ENCODE results near the gene TYW3.

The TYW3 gene

DNA sequence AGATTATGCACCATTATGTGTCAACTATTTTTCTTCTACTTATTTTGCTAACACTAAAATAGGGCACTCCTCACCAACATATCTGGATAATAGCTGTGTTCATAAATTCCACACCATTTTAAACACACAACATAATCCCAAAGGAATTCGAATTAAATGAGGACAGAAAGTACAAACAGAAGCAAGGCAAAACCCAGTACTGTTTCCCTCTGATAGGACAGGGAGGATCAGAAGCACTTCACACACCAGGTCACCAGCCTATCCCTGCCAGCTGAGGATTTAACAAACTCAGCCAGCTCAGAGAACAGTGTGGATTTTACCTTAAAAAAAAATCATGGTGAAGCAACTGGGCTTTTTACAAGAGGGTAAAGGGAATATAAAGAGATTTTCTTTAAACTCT, 20.1 kb upstream of the TYW3 start:
- Histone ChIP-seq H3K27me3 (ENCODE audit: control insufficient read depth, insufficient read depth, low read length) (no peaks in the 10 kb centered on the region), H3K4me1 (ENCODE audit: control insufficient read depth, insufficient read depth, low read length) (no peaks in the 10 kb centered on the region), H3K9ac (ENCODE audit: low read length) (no peak overlapping the region), H3K9me3 (ENCODE audit: control insufficient read depth, low read length) (no peaks in the 10 kb centered on the region), H3K36me3 (ENCODE audit: control insufficient read depth, insufficient read depth, low read length) (no peaks in the 10 kb centered on the region), H3K4me3 (ENCODE audit: low read length) (no peak overlapping the region)

DNA sequence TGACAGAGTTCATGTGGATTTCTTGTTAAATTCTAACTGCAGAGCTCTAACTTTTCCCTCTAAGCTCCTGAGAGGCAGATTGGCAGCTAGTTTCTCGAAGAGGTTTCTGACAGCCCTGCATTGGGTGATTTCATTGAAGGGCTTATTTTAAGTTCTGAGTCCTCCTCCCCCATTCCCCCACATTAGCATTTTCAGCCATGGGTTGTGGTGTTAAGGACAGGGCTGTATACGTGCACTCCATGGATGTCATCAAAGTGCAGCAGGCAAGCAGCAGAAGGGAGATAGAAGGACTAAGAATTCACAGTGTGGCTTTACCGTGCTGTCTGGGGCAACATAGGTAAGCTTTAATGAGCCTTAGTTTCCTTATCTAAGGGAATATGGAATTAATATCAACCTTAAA, 19.1 kb upstream of the TYW3 start:
- Histone ChIP-seq H3K9ac (ENCODE audit: low read length) (no peak overlapping the region), H3K4me3 (ENCODE audit: low read length) (no peak overlapping the region), H3K27me3 (ENCODE audit: control insufficient read depth, insufficient read depth, low read length) (no peaks in the 10 kb centered on the region), H3K9me3 (ENCODE audit: control insufficient read depth, low read length) (no peaks in the 10 kb centered on the region), H3K36me3 (ENCODE audit: control insufficient read depth, insufficient read depth, low read length) (no peaks in the 10 kb centered on the region), H3K4me1 (ENCODE audit: control insufficient read depth, insufficient read depth, low read length) (no peaks in the 10 kb centered on the region)

DNA sequence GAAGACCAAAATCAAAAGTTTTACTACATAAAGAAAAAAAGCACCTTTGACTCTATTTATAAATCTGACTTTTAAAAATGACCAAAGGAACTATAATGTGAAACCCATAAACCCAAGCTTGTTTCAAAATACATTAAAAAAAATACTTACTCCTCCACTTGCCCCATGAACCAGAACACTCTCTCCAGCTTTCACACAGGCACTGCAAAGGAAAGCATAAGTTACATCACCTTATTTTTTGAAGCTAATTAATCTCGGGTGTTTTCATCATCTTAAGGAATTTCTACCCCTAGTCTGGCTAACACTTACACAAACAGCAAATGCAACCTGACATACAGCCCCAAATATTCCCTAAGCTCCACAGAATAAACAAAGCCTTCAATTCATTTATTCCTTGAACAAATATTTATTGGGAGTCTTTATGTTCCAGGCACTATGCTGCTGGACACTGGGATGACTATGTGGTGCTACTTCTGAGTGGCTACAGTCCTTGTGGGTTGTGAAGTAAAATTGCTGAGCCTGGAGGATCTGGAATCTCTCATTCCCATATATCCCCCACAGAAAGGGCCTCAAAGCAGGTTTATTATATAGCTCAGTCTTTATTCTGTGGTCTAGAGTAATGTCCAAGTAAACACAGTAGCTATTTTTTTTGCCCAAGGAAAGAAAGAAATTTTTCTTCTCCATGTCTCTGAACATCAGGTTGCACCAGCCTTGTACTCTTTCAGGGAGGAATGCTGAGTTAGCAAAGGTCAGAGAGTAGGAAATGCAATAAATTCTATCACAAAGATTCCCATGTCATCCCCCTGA, 18.3 kb upstream of the TYW3 start:
- H3K4me1 ChIP-seq (ENCODE audit: control insufficient read depth, insufficient read depth, low read length) = no peaks in the 10 kb centered on the region
- no peaks in the 10 kb centered on the region for H3K27me3 ChIP-seq (ENCODE audit: control insufficient read depth, insufficient read depth, low read length)
- no peak overlapping the region for H3K9ac ChIP-seq (ENCODE audit: low read length)
- no peaks in the 10 kb centered on the region for H3K36me3 ChIP-seq (ENCODE audit: control insufficient read depth, insufficient read depth, low read length)
- H3K4me3 ChIP-seq (ENCODE audit: low read length) = no peak overlapping the region
- no peaks in the 10 kb centered on the region for H3K9me3 ChIP-seq (ENCODE audit: control insufficient read depth, low read length)

DNA sequence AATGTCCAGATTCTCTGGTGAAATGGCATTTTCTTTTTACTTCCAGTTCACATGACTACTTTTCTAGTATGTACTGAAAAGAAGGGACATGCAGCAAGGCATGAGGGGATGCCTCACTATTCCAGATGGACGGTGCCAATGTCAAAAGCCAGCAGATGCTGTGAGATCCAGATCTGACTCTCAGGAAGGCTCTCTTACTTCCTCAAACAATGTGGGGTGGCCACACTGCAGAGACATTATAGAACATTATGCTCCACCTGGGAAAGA, 17.8 kb upstream of the TYW3 start:
- H3K27me3 ChIP-seq (ENCODE audit: control insufficient read depth, insufficient read depth, low read length) = no peaks in the 10 kb centered on the region
- H3K36me3 ChIP-seq (ENCODE audit: control insufficient read depth, insufficient read depth, low read length) = no peaks in the 10 kb centered on the region

DNA sequence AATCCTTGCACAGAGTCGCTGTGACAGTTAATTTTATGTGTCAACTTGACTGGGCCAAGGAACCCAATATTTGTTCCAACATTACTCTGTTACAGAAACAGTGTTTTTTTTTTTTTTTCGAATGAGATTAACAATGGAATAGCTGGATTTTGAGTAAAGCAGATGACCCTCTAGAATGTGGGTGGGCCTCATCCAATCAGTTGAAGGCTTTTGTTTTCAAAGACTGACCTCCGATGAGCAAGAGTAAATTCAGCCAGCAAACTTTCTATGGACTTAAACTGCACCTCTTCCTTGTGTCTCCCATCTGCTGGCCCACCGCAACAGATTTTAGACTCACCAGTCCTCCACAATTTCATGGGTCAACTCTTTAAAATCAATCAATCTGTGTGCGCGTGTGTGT, 17.1 kb upstream of the TYW3 start:
- Histone ChIP-seq H3K4me1 (ENCODE audit: control insufficient read depth, insufficient read depth, low read length) (no peaks in the 10 kb centered on the region), H3K9me3 (ENCODE audit: control insufficient read depth, low read length) (no peaks in the 10 kb centered on the region), H3K27me3 (ENCODE audit: control insufficient read depth, insufficient read depth, low read length) (no peaks in the 10 kb centered on the region), H3K36me3 (ENCODE audit: control insufficient read depth, insufficient read depth, low read length) (no peaks in the 10 kb centered on the region), H3K4me3 (ENCODE audit: low read length) (no peak overlapping the region), H3K9ac (ENCODE audit: low read length) (no peak overlapping the region)

More for the DNA sequence above, 17.8 kb upstream of the TYW3 start:
- no peaks in the 10 kb centered on the region for H3K4me1 ChIP-seq (ENCODE audit: control insufficient read depth, insufficient read depth, low read length)
- no peak overlapping the region for H3K4me3 ChIP-seq (ENCODE audit: low read length)
- no peak overlapping the region for H3K9ac ChIP-seq (ENCODE audit: low read length)
- no peaks in the 10 kb centered on the region for H3K9me3 ChIP-seq (ENCODE audit: control insufficient read depth, low read length)

DNA sequence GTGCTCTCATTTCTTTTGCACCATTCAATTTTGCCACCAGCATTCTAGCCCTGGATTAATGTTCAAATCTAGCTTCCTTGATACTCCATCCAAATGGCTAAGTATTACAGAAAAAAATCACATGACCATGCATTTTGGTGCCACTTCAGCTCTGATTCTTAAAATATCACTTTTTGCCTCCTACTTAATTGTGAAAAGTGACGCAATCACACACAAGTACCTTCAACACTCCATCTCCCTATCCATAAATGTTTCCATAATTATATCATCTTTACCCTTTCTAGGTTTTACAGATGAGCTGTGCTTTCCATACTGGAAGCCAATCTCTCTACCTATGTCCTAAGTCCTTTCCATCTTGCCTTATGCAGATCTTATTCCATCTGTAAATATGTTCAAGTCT, 16.1 kb upstream of the TYW3 start:
- Histone ChIP-seq H3K27me3 (ENCODE audit: control insufficient read depth, insufficient read depth, low read length) (no peaks in the 10 kb centered on the region), H3K9me3 (ENCODE audit: control insufficient read depth, low read length) (no peaks in the 10 kb centered on the region), H3K9ac (ENCODE audit: low read length) (no peak overlapping the region), H3K36me3 (ENCODE audit: control insufficient read depth, insufficient read depth, low read length) (no peaks in the 10 kb centered on the region), H3K4me3 (ENCODE audit: low read length) (no peak overlapping the region), H3K4me1 (ENCODE audit: control insufficient read depth, insufficient read depth, low read length) (no peaks in the 10 kb centered on the region)

DNA sequence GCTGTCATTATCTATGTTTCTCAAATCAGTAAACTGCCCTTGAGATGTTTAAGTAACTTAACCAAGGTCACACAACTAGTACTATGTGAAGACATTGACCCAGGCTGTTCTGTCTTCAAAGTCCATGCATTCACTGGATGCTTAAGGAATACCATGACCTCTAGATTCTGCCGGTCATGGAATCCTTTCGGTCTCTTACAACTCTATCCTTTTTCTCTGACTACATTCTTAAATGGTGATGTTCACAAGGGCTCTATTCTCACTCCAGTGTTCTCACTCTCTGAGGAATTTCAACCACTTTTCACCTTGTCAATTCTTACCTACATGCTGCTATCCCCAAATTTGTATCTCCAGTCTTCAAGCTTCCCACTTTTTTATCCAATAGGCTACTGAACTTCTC, 15.3 kb upstream of the TYW3 start:
- no peak overlapping the region for H3K4me3 ChIP-seq (ENCODE audit: low read length)
- H3K4me1 ChIP-seq (ENCODE audit: control insufficient read depth, insufficient read depth, low read length) = no peaks in the 10 kb centered on the region
- no peaks in the 10 kb centered on the region for H3K36me3 ChIP-seq (ENCODE audit: control insufficient read depth, insufficient read depth, low read length)
- no peaks in the 10 kb centered on the region for H3K9me3 ChIP-seq (ENCODE audit: control insufficient read depth, low read length)
- H3K9ac ChIP-seq (ENCODE audit: low read length) = no peak overlapping the region
- H3K27me3 ChIP-seq (ENCODE audit: control insufficient read depth, insufficient read depth, low read length) = no peaks in the 10 kb centered on the region

DNA sequence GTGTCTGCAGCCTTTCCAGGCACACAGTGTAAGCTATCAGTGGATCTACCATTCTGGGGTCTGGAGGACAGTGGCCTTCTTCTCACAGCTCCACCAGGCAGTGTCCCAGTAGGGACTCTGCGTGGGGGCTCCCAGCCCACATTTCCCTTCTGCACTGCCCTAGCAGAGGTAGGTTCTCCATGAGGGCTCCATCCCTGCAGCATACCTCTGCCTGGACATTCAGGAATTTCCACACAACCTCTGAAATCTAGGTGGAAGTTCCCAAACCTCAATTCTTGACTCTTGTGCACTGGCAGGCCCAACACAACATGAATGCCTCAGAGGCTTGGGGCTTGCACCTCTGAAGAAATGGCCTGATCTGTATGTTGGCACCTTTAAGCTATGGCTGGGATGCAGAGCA, 6.9 kb upstream of the TYW3 start:
- no peak overlapping the region for H3K4me3 ChIP-seq (ENCODE audit: low read length)
- H3K9ac ChIP-seq (ENCODE audit: low read length) = no peak overlapping the region
- no peaks in the 10 kb centered on the region for H3K27me3 ChIP-seq (ENCODE audit: control insufficient read depth, insufficient read depth, low read length)
- H3K9me3 ChIP-seq (ENCODE audit: control insufficient read depth, low read length) = no peaks in the 10 kb centered on the region
- H3K4me1 ChIP-seq (ENCODE audit: control insufficient read depth, insufficient read depth, low read length) = no peaks in the 10 kb centered on the region
- H3K36me3 ChIP-seq (ENCODE audit: control insufficient read depth, insufficient read depth, low read length) = no peaks in the 10 kb centered on the region

DNA sequence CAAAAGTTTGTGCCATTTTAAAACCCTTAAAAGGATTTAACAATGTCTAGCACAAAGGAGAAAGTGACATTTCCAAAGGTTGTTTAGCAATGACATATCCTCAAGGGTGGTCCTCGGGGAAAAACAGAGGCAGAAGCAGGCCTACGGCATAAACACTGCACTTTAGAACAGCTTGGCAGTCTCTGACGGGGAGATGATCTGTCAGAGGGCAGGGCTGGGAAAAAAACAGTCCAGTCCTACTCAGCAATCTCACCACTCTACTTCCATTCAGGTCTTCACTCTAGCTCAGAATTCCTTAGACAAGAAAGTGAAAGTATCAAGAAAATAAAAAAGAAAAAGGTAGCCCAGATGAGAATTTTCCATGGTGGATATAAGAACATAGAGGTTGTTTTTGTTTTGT, 4.2 kb upstream of the TYW3 start:
- Histone ChIP-seq H3K4me3 (ENCODE audit: low read length) (no peak overlapping the region), H3K27me3 (ENCODE audit: control insufficient read depth, insufficient read depth, low read length) (no peaks in the 10 kb centered on the region), H3K9me3 (ENCODE audit: control insufficient read depth, low read length) (no peaks in the 10 kb centered on the region), H3K36me3 (ENCODE audit: control insufficient read depth, insufficient read depth, low read length) (no peaks in the 10 kb centered on the region), H3K4me1 (ENCODE audit: control insufficient read depth, insufficient read depth, low read length) (peaks cover 8% of the 10 kb centered on the region), H3K9ac (ENCODE audit: low read length) (no peak overlapping the region)

DNA sequence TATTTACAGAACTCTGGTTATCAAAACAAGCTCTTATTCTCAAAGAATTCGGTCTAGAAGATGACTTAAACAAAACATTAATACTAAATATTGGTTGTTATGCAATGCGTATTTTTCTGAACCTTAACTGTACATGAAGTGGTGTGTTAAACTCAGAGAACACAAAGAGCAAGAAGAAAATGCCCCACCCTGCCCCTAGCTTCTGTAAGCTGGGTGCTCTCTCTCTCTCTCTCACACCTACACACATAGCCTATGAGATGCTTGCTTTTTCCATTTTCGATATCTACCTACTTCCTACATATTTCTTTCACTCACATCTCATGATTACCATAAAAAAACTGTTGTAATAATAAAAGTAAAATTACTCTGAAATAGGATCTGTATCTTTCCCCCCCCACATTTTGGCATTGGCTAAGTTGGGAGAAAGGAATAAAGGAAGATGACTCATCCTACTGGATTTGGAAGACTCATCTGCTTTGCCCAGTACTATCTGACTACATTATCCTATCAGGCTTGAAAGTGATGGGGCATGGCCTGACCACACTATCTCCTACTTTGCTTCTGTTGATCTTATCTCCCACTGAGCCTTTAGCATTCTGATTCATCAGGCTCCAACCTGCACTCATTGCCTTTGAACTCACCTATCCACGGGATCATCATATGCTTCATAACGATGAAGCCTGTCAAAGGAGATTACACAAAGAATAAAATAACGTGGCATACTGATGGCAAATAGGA, 3.0 kb upstream of the TYW3 start:
- no peaks in the 10 kb centered on the region for H3K9me3 ChIP-seq (ENCODE audit: control insufficient read depth, low read length)
- no peaks in the 10 kb centered on the region for H3K27me3 ChIP-seq (ENCODE audit: control insufficient read depth, insufficient read depth, low read length)
- no peak overlapping the region for H3K4me3 ChIP-seq (ENCODE audit: low read length)
- H3K9ac ChIP-seq (ENCODE audit: low read length) = no peak overlapping the region
- H3K4me1 ChIP-seq (ENCODE audit: control insufficient read depth, insufficient read depth, low read length) = peaks cover 16% of the 10 kb centered on the region
- no peaks in the 10 kb centered on the region for H3K36me3 ChIP-seq (ENCODE audit: control insufficient read depth, insufficient read depth, low read length)

DNA sequence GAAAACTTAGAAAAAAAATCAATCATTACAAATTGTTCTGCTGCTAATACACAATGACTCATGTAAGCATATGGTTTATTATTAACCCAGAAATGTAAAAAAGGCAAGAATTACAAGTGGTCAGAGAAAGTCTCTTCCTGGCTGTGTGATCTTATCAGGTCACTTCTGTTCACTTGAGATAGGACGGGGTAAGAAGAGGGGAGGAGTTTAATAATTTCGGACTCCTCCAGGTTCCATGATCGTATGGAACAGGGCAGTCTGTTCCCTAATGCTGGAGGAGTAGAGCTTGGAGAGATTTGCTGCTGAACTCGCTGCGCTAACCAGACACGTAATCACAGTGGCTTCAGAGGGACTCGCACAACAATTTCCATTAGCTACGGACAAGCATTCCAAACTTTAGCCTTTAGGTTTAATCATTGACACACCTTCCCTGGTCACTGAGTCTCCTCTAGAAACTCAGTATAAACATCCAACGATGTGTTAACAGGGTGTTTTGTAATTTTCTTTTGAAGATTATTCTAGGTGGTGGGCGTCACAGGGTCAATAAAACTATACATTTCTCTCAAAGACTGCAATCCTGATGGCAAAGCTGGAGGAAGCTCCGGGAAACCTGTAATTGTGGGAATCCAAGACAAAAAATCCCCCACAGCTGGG, 1.4 kb upstream of the TYW3 start:
- no peaks in the 10 kb centered on the region for H3K36me3 ChIP-seq (ENCODE audit: control insufficient read depth, insufficient read depth, low read length)
- H3K9ac ChIP-seq (ENCODE audit: low read length) = peak overlapping the region; percentile 25
- H3K27me3 ChIP-seq (ENCODE audit: control insufficient read depth, insufficient read depth, low read length) = no peaks in the 10 kb centered on the region
- no peaks in the 10 kb centered on the region for H3K9me3 ChIP-seq (ENCODE audit: control insufficient read depth, low read length)
- peak overlapping the region; percentile 6 for H3K4me3 ChIP-seq (ENCODE audit: low read length)
- peaks cover 16% of the 10 kb centered on the region for H3K4me1 ChIP-seq (ENCODE audit: control insufficient read depth, insufficient read depth, low read length)
